ENCODE measurements around the gene FGD5. TPM values are rescaled to one million over a fixed set of nuclear protein-coding genes. Genes with fewer than 3 reads are reported as not detected.

Gene FGD5
- total RNA-seq, 2 donors from 2014 or later: 15.3 to 17.0 TPM

GRCh38 chr3:14846226-14846880 lies 27.6 kb downstream of the FGD5 start:
- Mint-ChIP-seq H3K27ac (peak overlapping the region; percentile 13), H3K9me3 (no peaks in the 10 kb centered on the region), H3K36me3 (ENCODE audit: low read depth) (no peaks in the 10 kb centered on the region), H3K4me3 (no peak overlapping the region), H3K27me3 (ENCODE audit: insufficient read depth) (peaks cover 21% of the 10 kb centered on the region), H3K4me1 (peaks cover 38% of the 10 kb centered on the region)
- Histone ChIP-seq H3K9ac (ENCODE audit: extremely low read depth, low read length, poor library complexity, severe bottlenecking) (no peak overlapping the region), H3K4me1 (ENCODE audit: control insufficient read depth, insufficient read depth, low read length) (peaks cover 22% of the 10 kb centered on the region), H3K4me3 (ENCODE audit: low read length) (no peak overlapping the region), H3K27ac (ENCODE audit: low read depth, low read length) (no peak overlapping the region), H3K36me3 (ENCODE audit: control insufficient read depth, insufficient read depth, low read length) (no peaks in the 10 kb centered on the region), H3K27me3 (ENCODE audit: control insufficient read depth, insufficient read depth, low read length, poor library complexity, severe bottlenecking) (peaks cover 13% of the 10 kb centered on the region), H3K9me3 (ENCODE audit: control insufficient read depth, low read length) (no peaks in the 10 kb centered on the region)
- DNase-seq: no peak
- WGBS, 2 experiments (ENCODE audit: insufficient coverage in 1 of 2, insufficient read length in 1 of 2): 73 to 82% methylated on average over 4 to 7 of the region's 7 CpGs
- TF ChIP-seq CTCF (conservative IDR thresholded peaks at IDR 0.05): no peak

DNA sequence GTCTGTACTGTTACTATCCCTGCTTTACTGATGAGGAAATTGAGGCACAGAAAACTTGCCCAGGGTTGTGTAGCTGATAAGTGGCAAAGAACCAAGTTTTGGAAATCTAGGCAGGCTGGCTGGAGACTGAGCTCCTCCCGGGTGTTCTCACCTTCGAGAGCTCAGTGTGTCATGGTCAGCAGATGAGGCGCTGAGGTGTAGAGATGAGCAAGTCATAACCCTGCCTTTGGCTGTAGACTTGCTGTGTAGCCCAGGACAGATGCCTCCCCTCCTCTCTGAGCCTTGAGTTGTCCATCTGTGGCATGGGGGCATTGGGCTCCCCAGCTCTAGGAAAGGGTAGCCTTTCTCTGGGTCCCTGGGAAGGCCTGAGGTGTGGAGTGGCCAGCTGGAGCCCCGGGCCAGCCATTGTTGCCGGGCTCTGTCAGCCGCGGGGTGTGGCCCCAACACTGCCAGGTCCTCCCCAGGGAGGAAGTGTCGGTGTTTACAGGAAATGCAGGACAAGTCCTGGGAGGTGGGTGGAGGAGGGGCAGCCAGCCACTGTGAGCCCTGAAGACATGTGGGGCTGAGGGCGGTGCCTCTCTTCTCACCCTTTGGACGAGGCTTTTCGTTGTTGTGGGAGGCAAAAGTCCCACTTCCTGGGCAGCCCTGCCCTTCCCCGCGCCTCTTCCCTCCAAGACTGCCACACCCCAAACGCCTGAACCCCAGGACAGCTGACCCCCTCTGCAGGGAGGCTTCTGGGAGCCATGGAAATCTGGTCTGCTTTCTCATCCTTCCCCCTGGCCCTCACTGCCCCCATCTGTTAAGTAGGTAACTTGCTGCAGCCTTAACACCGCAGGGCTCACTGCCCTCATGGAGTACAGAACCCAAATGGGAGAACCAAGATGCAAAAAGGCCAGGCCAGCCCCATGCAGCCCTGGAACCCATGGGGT lies 29.1 kb downstream of the FGD5 start:
- Histone ChIP-seq H3K4me3 (ENCODE audit: low read length) (no peak overlapping the region), H3K36me3 (ENCODE audit: control insufficient read depth, insufficient read depth, low read length) (no peaks in the 10 kb centered on the region), H3K27me3 (ENCODE audit: control insufficient read depth, insufficient read depth, low read length, poor library complexity, severe bottlenecking) (peaks cover 13% of the 10 kb centered on the region), H3K9me3 (ENCODE audit: control insufficient read depth, low read length) (no peaks in the 10 kb centered on the region), H3K9ac (ENCODE audit: extremely low read depth, low read length, poor library complexity, severe bottlenecking) (no peak overlapping the region), H3K4me1 (ENCODE audit: control insufficient read depth, insufficient read depth, low read length) (peaks cover 22% of the 10 kb centered on the region), H3K27ac (ENCODE audit: low read depth, low read length) (no peak overlapping the region)
- no peak for TF ChIP-seq CTCF (conservative IDR thresholded peaks at IDR 0.05)
- H3K9me3 Mint-ChIP-seq: no peaks in the 10 kb centered on the region
- H3K27ac Mint-ChIP-seq: peak overlapping the region; percentile 92
- no peaks in the 10 kb centered on the region for H3K36me3 Mint-ChIP-seq (ENCODE audit: low read depth)
- 24 to 46% methylated on average over 3 to 15 of the region's 15 CpGs for whole genome bisulfite sequencing, 2 experiments (ENCODE audit: insufficient coverage in 1 of 2, insufficient read length in 1 of 2)
- DNase-seq: peak; percentile 93
- peak overlapping the region; percentile 32 for H3K4me3 Mint-ChIP-seq
- peaks cover 37% of the 10 kb centered on the region for H3K4me1 Mint-ChIP-seq
- peaks cover 15% of the 10 kb centered on the region for H3K27me3 Mint-ChIP-seq (ENCODE audit: insufficient read depth)

GRCh38 chr3:14848906-14849305 lies 30.1 kb downstream of the FGD5 start:
- DNase-seq: no peak
- peaks cover 13% of the 10 kb centered on the region for H3K27me3 ChIP-seq (ENCODE audit: control insufficient read depth, insufficient read depth, low read length, poor library complexity, severe bottlenecking)
- no peak overlapping the region for H3K9ac ChIP-seq (ENCODE audit: extremely low read depth, low read length, poor library complexity, severe bottlenecking)
- peaks cover 42% of the 10 kb centered on the region for H3K4me1 Mint-ChIP-seq
- TF ChIP-seq CTCF (conservative IDR thresholded peaks at IDR 0.05): no peak
- no peak overlapping the region for H3K27ac Mint-ChIP-seq
- no peak overlapping the region for H3K27ac ChIP-seq (ENCODE audit: low read depth, low read length)
- H3K4me3 Mint-ChIP-seq: no peak overlapping the region
- no peaks in the 10 kb centered on the region for H3K36me3 ChIP-seq (ENCODE audit: control insufficient read depth, insufficient read depth, low read length)
- H3K36me3 Mint-ChIP-seq (ENCODE audit: low read depth): no peaks in the 10 kb centered on the region
- WGBS, 2 experiments (ENCODE audit: insufficient coverage in 1 of 2, insufficient read length in 1 of 2): 95 to 96% methylated on average over 8 of the region's 8 CpGs
- H3K9me3 ChIP-seq (ENCODE audit: control insufficient read depth, low read length): no peaks in the 10 kb centered on the region
- peaks cover 22% of the 10 kb centered on the region for H3K4me1 ChIP-seq (ENCODE audit: control insufficient read depth, insufficient read depth, low read length)
- H3K4me3 ChIP-seq (ENCODE audit: low read length): no peak overlapping the region
- H3K27me3 Mint-ChIP-seq (ENCODE audit: insufficient read depth): peaks cover 15% of the 10 kb centered on the region
- no peaks in the 10 kb centered on the region for H3K9me3 Mint-ChIP-seq
